GM11168 (cell line): ENCODE measurements around the gene PIAS4.

Experiments
- in situ Hi-C: fragments of 300-500 bp; cut with MboI; formaldehyde crosslinking; loops from one replicate; pipeline ENCODE4 v1.12.0; 2022; ENCODE audit warnings: low sequenced_read_pairs; ENCODE audit not compliant: unreplicated experiment

The PIAS4 gene

DNA sequence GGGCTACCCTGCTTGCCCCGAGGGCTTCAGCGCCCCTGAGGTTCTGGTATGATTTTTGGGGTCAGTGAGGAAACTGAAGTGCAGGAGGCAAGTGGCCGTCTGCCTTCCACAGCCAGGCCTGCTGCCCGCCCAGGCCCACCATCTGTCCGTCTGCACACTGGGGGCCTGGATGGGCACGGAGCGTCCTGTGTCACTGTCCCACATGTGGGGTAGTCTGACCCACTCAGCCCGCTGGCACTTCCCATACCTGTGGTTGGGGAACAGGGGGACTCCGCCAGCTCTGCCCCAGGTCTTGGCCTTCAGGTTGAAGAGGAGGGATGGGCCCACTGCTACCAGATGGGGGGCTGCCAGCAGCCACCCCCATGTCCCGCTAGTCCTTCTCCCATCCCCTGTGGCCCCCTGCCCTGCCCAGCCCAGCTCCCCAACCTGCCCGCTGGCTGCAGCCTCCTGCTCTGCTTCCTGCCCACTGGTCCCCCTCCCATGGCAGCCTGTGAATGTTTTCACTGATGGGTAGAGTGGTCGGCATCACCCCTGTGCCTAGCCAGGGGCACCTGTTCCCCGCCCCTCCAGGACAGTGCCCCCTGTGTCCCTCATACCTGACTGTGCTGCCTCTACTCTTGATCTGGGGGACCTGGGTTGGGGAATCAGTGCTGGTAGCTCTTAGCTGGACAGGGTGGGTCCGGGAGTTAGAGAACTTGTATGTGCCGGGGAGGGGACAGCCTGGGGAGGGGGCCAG is 9.5 kb downstream of the PIAS4 start:
- in situ Hi-C loops, result no loop called here

- in situ Hi-C loops, result no loop called here
Observed at GRCh38 chr19:4018140-4018613, 10.6 kb downstream of the PIAS4 start.

GRCh38 chr19:4018775-4019504 is 11.4 kb downstream of the PIAS4 start:
- in situ Hi-C loops, result no loop called here

DNA sequence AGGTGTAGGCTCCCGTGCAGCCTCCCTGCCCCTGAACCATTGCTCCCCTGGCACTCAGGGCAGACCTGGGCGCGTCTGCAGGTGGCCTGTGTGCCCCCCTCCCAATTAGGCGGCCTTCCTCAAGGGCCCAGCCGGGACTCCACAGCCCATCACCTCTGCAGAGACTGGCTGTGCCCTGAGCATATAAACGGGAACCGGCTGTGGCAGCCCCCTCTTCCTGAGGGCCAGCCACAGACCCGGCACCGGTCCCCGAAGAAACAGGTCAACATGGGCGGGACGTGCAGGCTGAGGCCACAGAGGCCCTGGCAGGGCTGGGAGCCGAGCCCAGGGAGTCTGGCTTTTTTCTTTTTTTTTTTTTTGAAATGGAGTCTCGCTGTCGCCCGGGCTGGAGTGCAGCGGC is 12.0 kb downstream of the PIAS4 start:
- in situ Hi-C loops, result no loop called here

DNA sequence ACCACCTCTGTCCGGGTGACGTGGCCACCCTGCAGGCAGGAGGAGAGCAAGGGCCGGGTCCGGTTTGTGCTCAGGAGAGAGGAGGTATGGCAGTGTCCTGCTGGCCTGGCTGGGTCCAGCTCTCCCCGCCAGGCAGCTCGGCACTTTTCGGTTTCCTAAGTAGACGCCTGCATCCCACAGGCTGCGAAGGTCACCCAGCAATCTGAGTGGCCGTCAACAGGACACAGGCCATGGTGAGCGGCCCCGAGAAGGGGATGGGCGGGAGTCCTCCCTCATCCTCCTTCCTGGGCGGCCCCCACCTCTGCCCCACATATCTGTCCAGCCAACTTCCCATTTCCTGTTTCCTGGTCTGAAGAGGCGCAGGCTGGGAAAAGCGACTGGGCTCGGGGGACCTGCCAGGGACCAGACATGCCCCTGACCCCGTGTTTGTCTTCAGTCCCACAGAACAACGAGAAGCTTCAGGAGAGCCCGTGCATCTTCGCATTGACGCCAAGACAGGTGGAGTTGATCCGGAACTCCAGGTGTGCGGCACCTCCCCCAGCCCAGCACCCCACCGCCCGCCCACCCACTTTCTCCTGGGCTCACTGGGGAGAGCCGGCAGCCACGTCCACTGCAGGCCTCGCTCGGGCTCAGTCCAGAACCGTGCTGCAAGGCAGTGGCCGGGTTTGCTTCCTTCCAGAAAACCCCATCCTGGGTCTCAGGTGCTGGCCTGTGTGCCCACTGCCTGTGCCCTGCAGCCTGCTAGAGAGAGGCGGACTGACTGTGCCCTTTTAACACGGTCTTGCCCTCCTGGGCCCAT is 16.3 kb downstream of the PIAS4 start:
- in situ Hi-C loops, result no loop called here

- in situ Hi-C loops, result no loop called here
Observed at GRCh38 chr19:4025317-4025716, 17.8 kb downstream of the PIAS4 start.

DNA sequence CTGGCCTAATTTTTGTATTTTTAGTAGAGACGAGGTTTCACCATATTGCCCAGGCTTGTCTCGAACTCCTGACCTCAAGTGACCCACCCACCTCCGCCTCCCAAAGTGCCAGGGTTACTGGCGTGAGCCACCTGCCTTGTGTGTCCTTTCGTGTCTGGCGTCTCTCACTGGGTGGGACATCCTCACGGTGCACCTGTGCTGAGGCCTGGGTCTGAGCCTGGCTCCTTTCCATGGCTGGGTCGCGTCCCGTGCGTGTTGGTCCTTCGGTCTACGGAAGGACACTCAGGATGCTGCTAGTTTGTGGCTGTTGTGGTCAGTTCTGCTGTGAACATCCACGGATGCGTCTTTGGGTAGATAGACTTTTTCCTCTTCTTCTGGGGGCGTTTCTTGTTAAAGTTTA is 19.6 kb downstream of the PIAS4 start:
- in situ Hi-C loops, result no loop called here

DNA sequence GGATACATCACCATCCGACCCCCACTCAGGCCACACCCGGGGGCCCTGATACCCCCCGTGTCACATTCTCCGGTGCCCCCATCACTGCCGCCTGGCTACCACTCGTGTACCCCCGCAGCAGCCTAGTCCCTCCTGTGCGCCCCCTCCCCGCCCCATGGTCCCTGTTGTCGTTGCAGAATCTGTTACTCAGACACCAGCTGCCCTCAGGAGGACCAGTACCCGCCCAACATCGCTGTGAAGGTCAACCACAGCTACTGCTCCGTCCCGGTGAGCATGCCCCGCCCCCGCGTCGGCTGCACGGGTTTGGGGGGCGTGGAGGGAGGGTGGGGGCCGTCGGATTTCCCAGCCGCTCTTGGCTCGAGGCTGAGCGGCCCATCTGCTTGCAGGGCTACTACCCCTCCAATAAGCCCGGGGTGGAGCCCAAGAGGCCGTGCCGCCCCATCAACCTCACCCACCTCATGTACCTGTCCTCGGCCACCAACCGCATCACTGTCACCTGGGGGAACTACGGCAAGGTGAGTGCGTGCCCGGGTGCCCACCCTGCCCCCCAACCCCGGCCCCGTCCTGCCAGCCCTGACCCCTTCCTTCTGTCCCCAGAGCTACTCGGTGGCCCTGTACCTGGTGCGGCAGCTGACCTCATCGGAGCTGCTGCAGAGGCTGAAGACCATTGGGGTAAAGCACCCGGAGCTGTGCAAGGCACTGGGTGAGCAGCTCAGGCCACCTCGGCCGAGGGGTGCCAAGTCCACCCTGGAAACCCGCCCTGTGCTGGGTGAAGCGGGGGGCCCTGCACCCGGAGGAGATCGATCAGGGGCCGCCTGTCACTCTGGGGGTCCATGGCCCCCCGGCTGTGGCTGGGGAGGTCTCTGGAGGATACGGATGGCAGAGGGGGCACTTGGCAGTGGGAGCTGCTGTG is 21.1 kb downstream of the PIAS4 start:
- in situ Hi-C loops, result no loop called here

DNA sequence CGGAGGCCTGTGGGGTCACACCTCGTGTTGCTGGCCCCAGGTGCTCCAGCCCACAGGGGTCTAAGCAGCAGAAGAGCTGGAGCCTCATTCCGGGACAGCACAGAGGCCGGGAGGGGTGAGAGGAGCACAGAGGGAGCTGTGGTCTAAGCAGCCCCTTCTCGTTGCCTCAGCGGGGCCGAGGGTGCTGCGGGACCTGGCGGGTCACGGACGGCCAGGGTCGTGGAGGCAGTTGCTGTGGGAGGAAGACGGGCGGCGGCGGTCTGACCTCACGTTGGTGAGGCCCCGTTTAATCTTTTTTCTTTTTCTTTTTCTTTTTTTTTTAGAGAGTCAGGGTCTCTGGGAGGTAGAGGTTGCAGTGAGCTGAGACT is 21.7 kb downstream of the PIAS4 start:
- in situ Hi-C loops, result no loop called here

GRCh38 chr19:4030552-4030951 is 23.0 kb downstream of the PIAS4 start:
- in situ Hi-C loops, result no loop called here

DNA sequence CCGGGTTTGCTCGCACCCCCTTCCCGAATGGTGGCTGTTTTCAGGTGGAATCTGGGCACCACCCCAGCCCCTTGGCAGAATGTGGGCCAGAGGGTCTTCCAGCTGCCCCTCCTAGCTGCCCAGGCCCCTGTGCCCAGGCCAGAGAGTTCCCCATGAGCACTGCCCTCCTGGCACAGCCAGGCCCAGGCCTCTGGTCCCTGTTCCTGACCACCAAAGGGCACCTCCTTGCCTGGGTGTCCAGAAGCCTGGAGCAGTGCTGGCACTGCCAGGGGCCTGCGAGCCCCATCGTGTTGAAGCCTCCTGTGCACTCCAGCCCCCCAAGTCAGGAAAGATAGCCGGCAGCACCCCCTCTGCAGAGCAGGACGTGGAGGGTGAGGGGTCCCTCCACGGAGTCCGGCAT is 23.4 kb downstream of the PIAS4 start:
- in situ Hi-C loops, result no loop called here

- in situ Hi-C loops, result no loop called here
Observed at GRCh38 chr19:4031420-4031819, 23.9 kb downstream of the PIAS4 start.

DNA sequence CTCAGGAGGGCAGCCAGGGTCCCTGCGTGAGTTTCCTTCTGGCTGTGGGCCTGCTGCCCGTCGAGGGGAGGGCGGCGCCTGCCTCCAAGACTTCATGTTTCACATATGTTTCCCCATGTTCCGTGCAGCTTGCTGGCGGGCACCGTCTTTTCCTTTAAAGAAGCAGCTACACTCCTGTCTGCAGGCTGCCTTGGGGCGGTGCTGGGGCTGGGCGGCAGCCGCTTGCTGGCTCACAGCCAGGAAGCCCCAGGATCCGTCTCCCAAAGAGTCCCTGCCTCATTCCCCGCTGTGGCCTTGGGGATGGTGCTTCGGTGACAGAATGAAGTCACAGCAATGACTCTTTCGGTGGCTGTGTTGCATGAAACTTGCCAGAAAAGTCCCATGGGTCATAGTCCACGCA is 24.9 kb downstream of the PIAS4 start:
- in situ Hi-C loops, result no loop called here

- in situ Hi-C loops, result no loop called here
Observed at GRCh38 chr19:4033028-4033956, 25.8 kb downstream of the PIAS4 start.

- in situ Hi-C loops, result no loop called here
Observed at GRCh38 chr19:4034048-4035017, 26.8 kb downstream of the PIAS4 start.

DNA sequence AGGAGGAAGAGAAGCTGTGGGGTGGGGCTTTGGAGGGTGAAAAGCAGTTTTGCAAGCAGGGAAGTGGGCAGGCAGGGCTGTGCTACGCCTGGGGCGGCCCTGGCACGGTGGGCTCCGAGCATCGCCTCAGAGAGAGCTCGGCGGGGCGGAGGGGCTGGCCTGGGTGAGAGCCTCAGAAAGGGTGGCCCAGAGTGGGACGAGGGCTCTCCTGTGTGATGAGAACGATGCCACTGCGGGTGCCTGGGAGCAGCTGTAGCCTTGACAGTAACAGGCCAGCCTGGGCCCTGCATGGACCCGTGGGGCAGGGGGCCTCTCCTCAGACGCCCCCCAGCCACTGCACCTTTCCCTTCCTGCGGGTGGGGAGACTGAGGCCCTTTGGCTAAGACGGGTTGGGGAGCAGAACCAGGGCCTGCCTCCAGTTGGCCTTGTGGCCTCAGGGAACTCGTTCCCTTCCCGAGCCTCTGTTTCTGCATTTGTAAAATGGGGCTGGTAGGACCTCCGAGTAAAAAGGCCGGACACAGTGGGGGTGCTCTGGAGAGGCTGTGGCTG is 27.6 kb downstream of the PIAS4 start:
- in situ Hi-C loops, result no loop called here

DNA sequence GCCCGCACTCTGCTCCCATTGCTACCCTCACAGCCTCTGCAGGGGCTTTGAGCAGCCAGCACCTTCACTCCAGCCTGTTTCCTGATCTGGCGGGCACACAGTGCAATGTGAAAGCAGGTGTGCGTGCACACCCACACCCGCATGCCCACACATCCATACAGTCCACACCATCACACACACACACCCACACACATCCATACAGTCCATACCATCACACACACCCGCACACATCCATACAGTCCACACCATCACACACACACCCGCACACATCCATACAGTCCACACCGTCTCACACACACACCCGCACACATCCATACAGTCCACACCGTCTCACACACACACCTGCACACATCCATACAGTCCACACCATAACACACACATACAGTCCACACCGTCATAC is 28.0 kb downstream of the PIAS4 start:
- in situ Hi-C loops, result no loop called here
